Measurements from ENCODE around the gene GIGYF2. TPM values are rescaled to one million over a fixed set of nuclear protein-coding genes. Genes with fewer than 3 reads are reported as not detected.
"Not testable (repeated sequence)": the region's sequence is repeated elsewhere in the genome, so short reads cannot be mapped to it uniquely, and the experiment has no call there.

GIGYF2 gene
- total RNA-seq (2014; rRNA removed; shearing (Covaris generic)): 36.3 and 46.9 TPM in 2 replicates

GRCh38 chr2:232697059-232697806 lies at the start of gene GIGYF2:
Gene GIGYF2, plus strand, starts transcription at chr2:232697331. Its CDS starts 37,867 bp downstream, at chr2:232735198.
- DNase-seq (ENCODE audit: low read depth): peak; percentile 97

GRCh38 chr2:232649033-232649432 lies 48.1 kb upstream of the GIGYF2 start:
- DNase-seq (ENCODE audit: low read depth): peak; percentile 34

- no peak for DNase-seq (ENCODE audit: low read depth)
These were observed 44.7 kb upstream of the GIGYF2 start for GRCh38 chr2:232652505-232652851.

- no peak for DNase-seq (ENCODE audit: low read depth)
These were observed 43.7 kb upstream of the GIGYF2 start for GRCh38 chr2:232653441-232653840.

- no peak for DNase-seq (ENCODE audit: low read depth)
These were observed 41.7 kb upstream of the GIGYF2 start for GRCh38 chr2:232655392-232655791.

GRCh38 chr2:232658217-232658785 lies 38.8 kb upstream of the GIGYF2 start:
- no peak for DNase-seq (ENCODE audit: low read depth)

GRCh38 chr2:232659359-232659758 lies 37.8 kb upstream of the GIGYF2 start:
- DNase-seq (ENCODE audit: low read depth): no peak

- DNase-seq (ENCODE audit: low read depth): no peak
These were observed 34.5 kb upstream of the GIGYF2 start for GRCh38 chr2:232662486-232663260.

GRCh38 chr2:232666051-232666805 lies 30.9 kb upstream of the GIGYF2 start:
- DNase-seq (ENCODE audit: low read depth): no peak

GRCh38 chr2:232667989-232668583 lies 29.0 kb upstream of the GIGYF2 start:
- DNase-seq (ENCODE audit: low read depth): peak; percentile 47

- DNase-seq (ENCODE audit: low read depth): peak; percentile 32
These were observed 28.2 kb upstream of the GIGYF2 start for GRCh38 chr2:232668805-232669444.

- DNase-seq (ENCODE audit: low read depth): no peak
These were observed 24.5 kb upstream of the GIGYF2 start for GRCh38 chr2:232672588-232672987.

GRCh38 chr2:232674491-232674890 lies 22.6 kb upstream of the GIGYF2 start:
- no peak for DNase-seq (ENCODE audit: low read depth)

GRCh38 chr2:232675381-232675780 lies 21.8 kb upstream of the GIGYF2 start:
- DNase-seq (ENCODE audit: low read depth): no peak

- DNase-seq (ENCODE audit: low read depth): no peak
These were observed 17.1 kb upstream of the GIGYF2 start for GRCh38 chr2:232680006-232680405.

- DNase-seq (ENCODE audit: low read depth): no peak
These were observed 15.6 kb upstream of the GIGYF2 start for GRCh38 chr2:232681527-232681926.

GRCh38 chr2:232683368-232683767 lies 13.8 kb upstream of the GIGYF2 start:
- DNase-seq (ENCODE audit: low read depth): no peak

GRCh38 chr2:232685391-232685790 lies 11.7 kb upstream of the GIGYF2 start:
- DNase-seq (ENCODE audit: low read depth): not testable (repeated sequence)

GRCh38 chr2:232687382-232688160 lies 9.6 kb upstream of the GIGYF2 start:
- DNase-seq (ENCODE audit: low read depth): peak; percentile 63

- DNase-seq (ENCODE audit: low read depth): no peak
These were observed 8.9 kb upstream of the GIGYF2 start for GRCh38 chr2:232688201-232688600.
